HG02981 (cell line): ENCODE data around the gene PAK5.

Experiments used
- ATAC-seq: cut with Tn5 transposase; IDR thresholded peaks from one replicate; pipeline ENCODE4 v1.9.1; 2021; ENCODE audit warnings: mild to moderate bottlenecking, moderate library complexity; ENCODE audit not compliant: unreplicated experiment

PAK5 gene

GRCh38 chr20:9792674-9793073 lies 46.2 kb downstream of the PAK5 start:
- ATAC-seq = no peak

- no peak for ATAC-seq
Measured at GRCh38 chr20:9789131-9789530, 49.7 kb downstream of the PAK5 start.

- no peak for ATAC-seq
Measured at GRCh38 chr20:9775176-9775575, 63.7 kb downstream of the PAK5 start.

- no peak for ATAC-seq
Measured at GRCh38 chr20:9769954-9770353, 68.9 kb downstream of the PAK5 start.

GRCh38 chr20:9761476-9761875 lies 77.4 kb downstream of the PAK5 start:
- no peak for ATAC-seq

GRCh38 chr20:9759392-9759791 lies 79.5 kb downstream of the PAK5 start:
- ATAC-seq = no peak

GRCh38 chr20:9758752-9759151 lies 80.1 kb downstream of the PAK5 start:
- no peak for ATAC-seq

- no peak for ATAC-seq
Measured at GRCh38 chr20:9756660-9757059, 82.2 kb downstream of the PAK5 start.

- no peak for ATAC-seq
Measured at GRCh38 chr20:9755301-9755700, 83.6 kb downstream of the PAK5 start.

GRCh38 chr20:9744551-9744950 lies 94.3 kb downstream of the PAK5 start:
- ATAC-seq = no peak

GRCh38 chr20:9743871-9744270 lies 95.0 kb downstream of the PAK5 start:
- no peak for ATAC-seq

GRCh38 chr20:9742821-9743220 lies 96.1 kb downstream of the PAK5 start:
- ATAC-seq = no peak

- ATAC-seq = no peak
Measured at GRCh38 chr20:9741996-9742395, 96.9 kb downstream of the PAK5 start.

GRCh38 chr20:9740486-9740885 lies 98.4 kb downstream of the PAK5 start:
- ATAC-seq = no peak

- ATAC-seq = no peak
Measured at GRCh38 chr20:9739991-9740390, 98.9 kb downstream of the PAK5 start.

GRCh38 chr20:9736373-9736772 lies 102.5 kb downstream of the PAK5 start:
- ATAC-seq = no peak

- no peak for ATAC-seq
Measured at GRCh38 chr20:9723501-9724202, 115.2 kb downstream of the PAK5 start.

GRCh38 chr20:9711872-9712271 lies 127.0 kb downstream of the PAK5 start:
- no peak for ATAC-seq

GRCh38 chr20:9710685-9711084 lies 128.2 kb downstream of the PAK5 start:
- ATAC-seq = no peak

- ATAC-seq = no peak
Measured at GRCh38 chr20:9705722-9706476, 133.0 kb downstream of the PAK5 start.

GRCh38 chr20:9699181-9699580 lies 139.7 kb downstream of the PAK5 start:
- ATAC-seq = no peak

- no peak for ATAC-seq
Measured at GRCh38 chr20:9689041-9689440, 149.8 kb downstream of the PAK5 start.

- no peak for ATAC-seq
Measured at GRCh38 chr20:9686866-9687265, 152.0 kb downstream of the PAK5 start.
